ENCODE measurements around the gene CHFR. TPM values are rescaled to one million over a fixed set of nuclear protein-coding genes. Genes with fewer than 3 reads are reported as not detected.
"Not testable (repeated sequence)": the region's sequence is repeated elsewhere in the genome, so short reads cannot be mapped to it uniquely, and the experiment has no call there.

The CHFR gene
- total and polyA plus RNA-seq, 11 donors, result 10.6 to 33.5 (median 17.4) TPM

DNA sequence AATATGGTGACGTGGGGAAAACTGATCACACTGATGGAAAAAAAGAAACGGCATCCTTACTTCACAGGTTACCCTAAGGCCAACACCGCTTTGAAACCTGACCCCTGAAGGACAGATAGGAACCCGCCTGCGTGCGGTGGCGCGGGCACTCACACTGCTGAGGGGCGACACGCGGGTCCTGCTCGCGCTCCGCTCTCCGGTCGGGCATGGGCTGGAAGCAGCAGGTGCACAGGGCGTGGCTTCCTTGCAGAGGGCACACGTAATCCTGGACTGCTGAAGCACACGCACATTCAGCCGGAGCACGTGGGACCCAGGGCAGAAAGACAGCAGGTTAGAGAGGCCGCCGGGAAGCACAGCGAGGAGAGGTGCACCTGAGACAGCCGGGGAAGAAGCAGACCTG, 35.9 kb downstream of the CHFR start:
- WGBS, 4 donors, result 91 to 98% (median 94%) methylated on average over 25 of the region's 25 CpGs
- Histone ChIP-seq H3K27me3 (no peaks in the 10 kb centered on the region), H3K4me3 (no peak overlapping the region), H3K27ac (no peak overlapping the region), H3K36me3 (peaks cover 3 to 100% (median 96%) of the 10 kb centered on the region in 9 donors), H3K4me1 (no peaks in the 10 kb centered on the region), H3K9me3 (no peaks in the 10 kb centered on the region)
- ATAC-seq (peak in 1 of 4 donors; percentile 30), DNase-seq (no peak)
- intact Hi-C loops (cut with DNase I), result no loop called here
- TF ChIP-seq POLR2A (IDR thresholded peaks at IDR 0.05), result no peak
- TF ChIP-seq, protein P1, sequence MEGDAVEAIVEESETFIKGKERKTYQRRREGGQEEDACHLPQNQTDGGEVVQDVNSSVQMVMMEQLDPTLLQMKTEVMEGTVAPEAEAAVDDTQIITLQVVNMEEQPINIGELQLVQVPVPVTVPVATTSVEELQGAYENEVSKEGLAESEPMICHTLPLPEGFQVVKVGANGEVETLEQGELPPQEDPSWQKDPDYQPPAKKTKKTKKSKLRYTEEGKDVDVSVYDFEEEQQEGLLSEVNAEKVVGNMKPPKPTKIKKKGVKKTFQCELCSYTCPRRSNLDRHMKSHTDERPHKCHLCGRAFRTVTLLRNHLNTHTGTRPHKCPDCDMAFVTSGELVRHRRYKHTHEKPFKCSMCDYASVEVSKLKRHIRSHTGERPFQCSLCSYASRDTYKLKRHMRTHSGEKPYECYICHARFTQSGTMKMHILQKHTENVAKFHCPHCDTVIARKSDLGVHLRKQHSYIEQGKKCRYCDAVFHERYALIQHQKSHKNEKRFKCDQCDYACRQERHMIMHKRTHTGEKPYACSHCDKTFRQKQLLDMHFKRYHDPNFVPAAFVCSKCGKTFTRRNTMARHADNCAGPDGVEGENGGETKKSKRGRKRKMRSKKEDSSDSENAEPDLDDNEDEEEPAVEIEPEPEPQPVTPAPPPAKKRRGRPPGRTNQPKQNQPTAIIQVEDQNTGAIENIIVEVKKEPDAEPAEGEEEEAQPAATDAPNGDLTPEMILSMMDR (IDR thresholded peaks at IDR 0.05), result no peak

DNA sequence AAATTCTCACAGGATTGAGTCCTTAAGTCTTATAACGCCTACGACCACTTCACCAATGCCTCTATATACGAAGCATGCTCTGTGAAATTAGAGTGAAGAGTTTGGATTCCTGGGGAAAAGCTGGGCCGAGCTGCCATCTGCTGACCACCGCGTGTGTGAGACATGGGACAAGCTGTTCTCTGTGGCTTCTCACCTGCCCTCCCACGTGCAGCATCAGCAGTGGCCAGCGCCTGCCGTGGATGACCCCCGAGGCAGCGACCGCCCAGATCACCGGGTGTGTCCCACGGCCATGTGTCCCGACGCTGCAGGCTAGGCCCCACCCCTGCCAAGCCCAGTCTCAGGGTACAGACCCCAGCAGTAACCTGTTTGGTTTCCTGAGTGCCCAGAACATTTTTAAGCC, 37.1 kb downstream of the CHFR start:
- no peak overlapping the region for H3K4me3 ChIP-seq
- no peak for ATAC-seq
- no peaks in the 10 kb centered on the region for H3K4me1 ChIP-seq
- intact Hi-C loops (cut with DNase I), result no loop called here
- WGBS, 4 donors, result 89 to 96% (median 94%) methylated on average over 16 of the region's 16 CpGs
- DNase-seq, result no peak
- peaks cover 3 to 100% (median 92%) of the 10 kb centered on the region in 9 donors for H3K36me3 ChIP-seq
- H3K27me3 ChIP-seq, result no peaks in the 10 kb centered on the region
- H3K9me3 ChIP-seq, result no peaks in the 10 kb centered on the region
- TF ChIP-seq, protein P1 (IDR thresholded peaks at IDR 0.05), result no peak
- TF ChIP-seq POLR2A (IDR thresholded peaks at IDR 0.05), result no peak
- H3K27ac ChIP-seq, result no peak overlapping the region

DNA sequence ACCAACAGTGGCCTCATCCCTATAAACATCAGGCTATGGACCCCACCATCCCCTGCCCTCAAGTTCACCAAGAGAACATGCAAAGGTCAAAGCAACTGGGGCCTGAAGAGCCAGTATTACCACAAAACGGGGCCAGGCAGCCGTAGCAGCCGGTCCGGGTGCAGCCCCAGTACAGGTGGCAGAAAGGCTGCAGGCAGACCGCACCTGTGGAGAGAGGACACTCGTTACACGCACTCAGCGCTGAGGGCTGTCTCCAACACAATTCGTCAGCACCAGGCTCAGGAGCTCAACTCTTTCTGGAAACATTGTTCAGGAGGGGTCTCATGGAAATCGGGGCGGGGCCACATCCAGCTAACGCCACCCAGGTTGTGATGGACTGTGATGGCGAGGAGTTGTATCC, 38.9 kb downstream of the CHFR start:
- ATAC-seq, result no peak
- 94 to 99% (median 95%) methylated on average over 11 to 13 of the region's 13 CpGs for WGBS, 4 donors

DNA sequence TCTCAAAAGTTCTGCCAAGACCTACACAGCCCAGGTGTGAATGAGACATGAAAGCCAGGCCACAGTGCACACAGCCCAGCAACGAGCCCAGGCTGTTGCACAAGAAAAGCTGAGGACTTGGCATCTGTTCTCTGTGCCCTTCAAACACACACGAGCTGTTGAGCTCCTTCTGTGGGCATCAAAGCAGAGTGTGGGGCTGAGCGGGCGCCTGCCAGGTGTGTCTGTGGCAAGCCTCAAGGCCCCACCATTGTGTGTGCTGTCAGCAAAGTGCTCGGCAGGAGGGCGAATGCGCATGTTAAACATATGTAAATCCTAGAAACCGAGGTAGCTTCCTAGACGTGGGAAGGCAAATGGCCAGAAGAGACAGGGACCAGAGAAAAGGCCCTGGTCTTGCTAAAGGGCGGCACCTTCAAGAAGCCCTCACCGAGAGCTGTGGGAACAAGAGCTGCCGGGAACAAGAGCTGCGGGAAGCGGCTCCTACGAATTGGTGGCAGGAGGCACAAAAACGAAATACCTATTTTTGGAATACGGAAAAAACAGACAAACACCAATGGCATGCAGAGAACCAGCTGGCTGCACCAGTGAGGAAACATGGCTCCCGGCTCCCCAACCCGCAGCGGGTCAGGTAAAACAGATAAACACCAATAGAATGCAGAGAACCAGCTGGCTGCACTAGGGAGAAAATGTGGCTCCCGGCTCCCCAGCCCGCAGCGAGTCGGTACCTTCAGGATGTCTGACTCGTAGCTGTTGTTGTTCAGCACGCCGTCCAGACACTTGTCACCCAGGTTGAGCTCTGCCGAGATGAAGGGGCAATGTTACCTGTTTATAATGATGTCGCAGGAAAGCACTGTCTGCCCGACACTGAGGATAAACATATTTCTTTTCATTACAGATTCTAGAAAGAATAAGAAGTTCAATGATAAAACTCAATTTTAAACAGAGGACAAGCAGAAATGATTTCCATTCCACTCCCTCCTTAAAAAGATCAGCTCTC, 39.7 kb downstream of the CHFR start:
- 79 to 88% (median 82%) methylated on average over 28 to 30 of the region's 30 CpGs for WGBS, 4 donors
- ATAC-seq, result peak in 1 of 4 donors; percentile 33
- no peak overlapping the region for H3K4me3 ChIP-seq
- no peak for DNase-seq
- H3K36me3 ChIP-seq, result peaks cover 0 to 100% (median 91%) of the 10 kb centered on the region in 9 donors
- no peak overlapping the region for H3K27ac ChIP-seq
- no peaks in the 10 kb centered on the region for H3K4me1 ChIP-seq
- intact Hi-C loops (cut with DNase I), result no loop called here
- no peaks in the 10 kb centered on the region for H3K9me3 ChIP-seq
- H3K27me3 ChIP-seq, result no peaks in the 10 kb centered on the region
- TF ChIP-seq, protein P1 (IDR thresholded peaks at IDR 0.05), result no peak
- no peak for TF ChIP-seq POLR2A (IDR thresholded peaks at IDR 0.05)

More for the DNA sequence above, 38.9 kb downstream of the CHFR start:
- Histone ChIP-seq H3K9me3 (no peaks in the 10 kb centered on the region), H3K4me1 (no peaks in the 10 kb centered on the region), H3K36me3 (peaks cover 3 to 100% (median 91%) of the 10 kb centered on the region in 9 donors), H3K27me3 (no peaks in the 10 kb centered on the region), H3K27ac (no peak overlapping the region), H3K4me3 (no peak overlapping the region)
- intact Hi-C loops (cut with DNase I), result no loop called here
- no peak for TF ChIP-seq POLR2A (IDR thresholded peaks at IDR 0.05)
- TF ChIP-seq, protein P1 (IDR thresholded peaks at IDR 0.05), result no peak
- no peak for DNase-seq

DNA sequence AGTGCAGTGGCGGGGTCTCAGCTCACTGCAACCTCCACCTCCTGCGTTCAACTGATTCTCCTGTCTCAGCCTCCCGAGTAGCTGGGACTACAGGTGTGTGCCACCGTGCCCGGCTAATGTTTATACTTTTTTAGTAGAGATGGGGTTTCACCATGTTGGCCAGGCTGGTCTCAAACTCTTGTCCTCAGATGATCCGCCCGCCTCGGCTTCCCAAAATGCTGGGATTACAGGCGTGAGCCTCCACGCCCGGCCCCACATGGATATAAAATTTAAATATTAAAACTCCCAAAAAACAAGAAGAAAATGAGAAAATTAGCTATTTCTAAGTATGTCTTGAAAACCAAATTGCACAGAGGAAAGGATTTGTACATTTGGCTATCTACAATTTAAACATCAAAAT, 42.7 kb downstream of the CHFR start:
- peaks cover 0 to 99% (median 90%) of the 10 kb centered on the region in 9 donors for H3K36me3 ChIP-seq
- WGBS, 4 donors, result 93 to 98% (median 95%) methylated on average over 11 of the region's 11 CpGs
- intact Hi-C loops (cut with DNase I), result not testable (repeated sequence)

More for the DNA sequence above, 42.7 kb downstream of the CHFR start:
- H3K27ac ChIP-seq, H3K9me3 ChIP-seq, H3K27me3 ChIP-seq, H3K4me1 ChIP-seq, H3K4me3 ChIP-seq, ATAC-seq, DNase-seq: not testable (repeated sequence)

Data from heart left ventricle (tissue), 16 donors.